HG02884 (cell line): ENCODE results near the gene DOCK3.
"Not testable (repeated sequence)": the region's sequence is repeated elsewhere in the genome, so short reads cannot be mapped to it uniquely, and the experiment has no call there.

Source experiments
- ATAC-seq: cut with Tn5 transposase; IDR thresholded peaks from one replicate; pipeline ENCODE4 v1.9.1; 2021; ENCODE audit warnings: mild to moderate bottlenecking, moderate library complexity; ENCODE audit not compliant: unreplicated experiment

The DOCK3 gene

DNA sequence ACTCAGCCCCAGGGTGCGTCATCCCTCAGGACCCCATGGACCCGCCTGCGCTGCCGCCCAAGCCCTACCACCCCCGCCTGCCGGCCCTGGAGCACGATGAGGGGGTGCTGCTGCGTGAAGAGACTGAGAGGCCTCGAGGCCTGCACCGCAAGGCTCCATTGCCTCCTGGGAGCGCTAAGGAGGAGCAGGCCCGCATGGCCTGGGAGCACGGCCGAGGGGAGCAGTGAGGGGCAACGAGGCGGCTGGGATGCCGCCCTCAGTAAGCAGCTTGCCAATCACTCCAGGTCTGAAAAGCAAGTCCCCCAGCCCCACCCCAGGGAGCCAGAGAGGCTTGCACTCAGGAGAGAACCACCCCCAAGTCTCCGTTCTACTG is 706.6 kb downstream of the DOCK3 start:
- ATAC-seq = no peak

DNA sequence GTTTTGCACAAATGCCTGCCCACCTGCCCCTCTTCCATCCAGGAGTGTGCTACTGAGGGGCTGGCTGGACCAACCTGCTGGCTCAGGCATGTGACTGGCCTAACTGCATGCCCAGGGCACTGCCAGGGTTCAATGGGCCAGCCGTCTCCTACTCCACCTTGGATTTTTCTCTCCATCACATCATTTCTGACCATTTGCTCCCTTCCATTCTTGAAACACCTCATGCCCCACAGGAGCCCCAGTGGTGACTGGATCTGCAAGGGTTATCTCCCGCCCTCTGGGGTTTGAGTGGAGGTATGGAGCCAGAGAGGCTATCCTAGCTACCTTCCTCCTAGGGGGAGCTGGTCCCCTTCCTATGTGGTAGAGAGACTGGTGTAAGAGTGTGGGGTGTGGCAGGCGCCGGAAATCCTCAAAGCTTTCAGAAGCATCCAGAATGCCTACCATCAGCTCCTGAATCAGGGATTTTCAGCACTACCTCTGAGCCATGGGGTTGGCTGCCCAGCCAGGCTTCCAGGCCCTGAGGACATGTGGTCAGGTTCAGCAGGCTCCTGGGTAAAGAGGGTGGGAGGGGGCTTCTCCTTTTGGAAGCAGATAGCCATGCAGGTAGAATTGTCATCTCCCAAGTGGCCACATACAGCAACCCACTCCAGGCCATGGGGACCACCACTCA is 707.5 kb downstream of the DOCK3 start:
- ATAC-seq = no peak

DNA sequence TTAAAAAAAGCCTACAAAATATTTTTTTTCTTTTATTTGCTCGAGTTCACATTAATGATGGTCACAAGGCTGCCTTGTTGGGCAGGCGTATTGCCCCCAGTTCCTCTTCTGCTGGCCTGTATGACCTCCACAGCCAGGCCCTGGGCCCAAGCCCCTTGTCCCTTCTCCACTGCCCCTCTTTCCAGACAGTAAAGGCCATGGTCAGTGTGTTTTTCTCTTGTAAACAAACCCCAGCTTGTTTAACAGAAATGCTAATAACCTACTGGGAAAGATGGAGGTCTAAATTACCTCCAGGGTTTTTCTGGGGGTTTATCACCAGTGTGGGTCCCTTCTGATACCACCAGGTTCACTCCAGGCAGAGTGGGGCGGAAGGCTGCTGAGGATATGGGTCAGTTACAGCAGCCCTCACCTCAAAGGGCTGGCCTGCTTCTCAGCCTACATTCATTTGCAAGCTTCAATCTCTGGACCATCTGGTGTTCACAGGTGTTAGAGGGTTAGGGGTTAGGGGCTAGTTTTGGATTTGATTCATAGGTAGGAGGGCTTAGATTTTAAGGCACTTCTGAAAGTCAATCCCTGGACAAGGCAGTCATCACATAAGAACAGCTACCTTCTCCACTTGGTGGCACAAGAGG is 708.3 kb downstream of the DOCK3 start:
- ATAC-seq = no peak

DNA sequence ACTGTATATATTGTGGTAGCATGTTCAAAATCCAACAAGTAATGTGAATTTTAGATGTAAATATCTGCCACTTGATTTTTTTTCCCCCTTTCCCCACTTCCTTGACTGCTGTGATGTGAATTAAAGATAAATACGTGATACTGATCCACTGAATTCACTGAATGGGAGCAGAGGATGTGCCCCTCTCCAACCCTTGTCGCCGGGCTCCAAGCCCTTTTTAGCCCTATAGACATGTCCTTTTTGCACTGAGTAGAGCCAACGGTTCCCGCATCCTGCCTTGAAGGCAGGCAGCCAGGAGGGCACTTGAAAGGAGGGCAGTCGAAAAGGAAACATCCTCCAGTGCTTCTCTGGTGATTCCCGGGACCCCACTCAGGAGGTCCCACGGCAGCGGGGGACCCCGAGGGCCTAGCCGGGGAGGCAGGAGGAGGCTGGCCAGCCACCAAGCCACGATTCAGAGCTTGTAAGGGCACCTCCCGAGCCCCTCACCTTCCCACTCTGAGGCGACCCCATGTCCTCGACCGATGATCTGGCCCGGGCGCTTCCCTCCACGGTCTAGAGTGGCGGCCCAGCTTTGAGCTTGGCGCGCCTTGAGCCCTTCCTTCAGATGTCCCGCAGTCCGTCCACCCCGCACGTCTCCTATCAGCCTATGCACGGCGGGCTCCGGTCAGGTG is 709.5 kb downstream of the DOCK3 start:
- peak; percentile 8 for ATAC-seq

DNA sequence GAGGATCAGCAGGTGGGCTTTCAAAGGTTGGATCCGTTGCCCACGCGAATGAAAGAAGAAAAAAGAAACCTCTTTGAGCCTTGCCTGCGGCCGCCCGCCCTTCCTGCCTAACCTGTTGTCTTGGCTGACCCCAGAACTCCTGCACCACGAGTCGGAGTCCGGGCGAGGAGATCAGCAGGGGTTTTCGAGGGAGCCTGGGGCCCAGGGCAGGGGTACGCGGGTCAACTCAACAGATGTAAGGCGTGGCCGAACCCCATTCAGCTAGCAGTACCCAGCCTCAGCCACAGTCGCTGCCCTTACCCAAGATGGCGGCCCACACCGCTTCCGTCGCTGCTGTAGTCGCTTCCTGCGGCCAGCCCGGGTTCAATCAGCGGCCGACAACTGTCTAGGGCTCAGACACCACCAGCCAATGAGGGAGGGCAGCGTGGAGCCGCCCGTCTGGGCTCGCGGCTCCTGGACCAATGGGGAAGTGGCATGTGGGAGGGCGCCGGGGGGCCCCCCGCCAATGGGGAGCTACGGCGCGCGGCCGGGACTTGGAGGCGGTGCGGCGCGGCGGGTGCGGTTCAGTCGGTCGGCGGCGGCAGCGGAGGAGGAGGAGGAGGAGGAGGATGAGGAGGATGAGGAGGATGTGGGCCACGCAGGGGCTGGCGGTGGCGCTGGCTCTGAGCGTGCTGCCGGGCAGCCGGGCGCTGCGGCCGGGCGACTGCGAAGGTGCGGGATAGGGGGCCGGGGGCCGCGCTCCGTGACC is 710.2 kb downstream of the DOCK3 start, which contains the start of gene MANF:
Gene MANF (plus strand): TSS at position 566 of the 748 bp plus-strand sequence. CDS start 52 bp downstream, at position 618.
- peak; percentile 96 for ATAC-seq

DNA sequence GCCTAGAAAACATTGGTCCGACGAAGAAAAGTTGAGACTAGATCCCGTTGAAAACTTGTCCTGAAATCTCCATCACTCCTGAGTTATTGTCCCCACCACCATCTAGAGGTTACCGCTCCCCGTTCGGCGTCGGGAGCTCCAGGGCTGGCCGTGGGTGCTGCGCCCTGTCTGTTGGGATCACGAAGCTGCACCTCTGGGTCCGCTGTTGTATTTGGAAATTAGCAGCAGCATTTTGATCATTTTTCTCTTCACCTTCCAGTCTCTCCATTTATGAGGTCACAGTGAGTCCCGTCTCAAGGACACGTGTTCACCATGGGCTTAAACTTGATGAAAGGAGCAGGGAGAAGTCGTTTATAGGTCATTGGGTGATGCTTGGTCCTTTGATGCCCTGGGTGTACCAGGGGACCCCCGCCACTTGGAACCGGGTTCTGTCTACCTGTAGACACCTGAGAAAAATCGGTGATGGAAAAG is 710.9 kb downstream of the DOCK3 start:
- no peak for ATAC-seq

DNA sequence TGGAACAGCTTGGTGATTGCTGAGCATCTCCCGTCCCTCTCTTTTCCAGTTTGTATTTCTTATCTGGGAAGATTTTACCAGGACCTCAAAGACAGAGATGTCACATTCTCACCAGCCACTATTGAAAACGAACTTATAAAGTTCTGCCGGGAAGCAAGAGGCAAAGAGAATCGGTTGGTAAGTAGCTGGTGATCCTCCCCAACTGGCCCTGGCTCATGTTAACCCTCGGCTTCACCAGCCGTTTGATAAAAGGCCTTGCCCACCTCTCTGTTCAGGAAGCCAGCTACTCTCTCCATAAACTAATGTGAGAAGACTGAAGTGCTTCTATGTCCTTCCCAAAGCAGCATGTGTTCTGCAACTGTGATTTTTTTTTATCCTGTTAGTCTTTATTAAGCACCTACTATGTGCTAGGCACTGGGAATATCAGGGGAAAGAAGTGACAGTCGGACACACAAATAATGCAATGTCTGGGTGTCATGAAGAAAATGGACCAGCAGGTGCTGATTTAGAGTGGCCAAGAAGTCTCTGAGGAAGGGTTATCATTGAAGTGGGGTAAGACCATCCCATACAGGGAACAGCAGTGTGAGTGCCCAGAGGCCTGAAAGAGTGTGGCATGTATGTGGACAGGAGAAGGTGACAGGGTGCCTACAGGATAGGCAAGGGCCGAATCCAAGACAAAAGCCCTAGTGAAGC is 711.6 kb downstream of the DOCK3 start:
- ATAC-seq = no peak

DNA sequence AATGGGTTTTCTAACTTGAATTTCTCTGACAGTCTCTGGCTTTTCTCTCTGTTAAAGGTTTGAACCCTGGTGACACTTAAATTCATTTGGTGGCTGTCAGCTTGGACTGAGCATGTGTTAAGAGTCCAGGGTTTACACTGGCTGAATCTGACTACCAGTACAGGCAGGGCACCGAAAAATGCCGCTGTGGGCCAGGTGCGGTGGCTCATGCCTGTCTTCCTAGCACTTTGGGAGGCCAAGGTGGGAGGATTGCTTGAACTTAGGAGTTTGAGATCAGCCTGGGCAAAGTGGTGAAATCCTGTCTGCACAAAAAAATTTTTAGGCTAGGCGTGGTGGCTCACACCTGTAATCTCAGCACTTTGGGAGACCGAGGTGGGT is 712.1 kb downstream of the DOCK3 start:
- no peak for ATAC-seq

DNA sequence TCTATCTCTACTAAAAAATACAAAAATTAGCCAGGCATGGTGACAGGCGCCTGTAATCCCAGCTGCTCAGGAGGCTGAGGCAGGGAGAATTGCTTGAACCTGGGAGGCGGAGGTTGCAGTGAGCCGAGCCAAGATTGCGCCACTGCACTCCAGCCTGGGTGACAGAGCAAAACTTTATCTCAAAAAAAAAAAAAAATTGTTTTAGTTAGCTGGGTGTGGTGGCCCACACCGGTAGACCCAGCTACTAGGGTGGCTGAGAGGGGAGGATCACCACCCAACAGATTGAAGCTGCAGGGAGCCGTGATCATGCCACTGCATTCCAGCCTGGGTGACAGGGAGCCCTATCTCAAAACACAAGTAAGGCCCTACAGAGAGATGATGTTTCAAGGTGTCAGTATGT is 712.6 kb downstream of the DOCK3 start:
- not testable (repeated sequence) for ATAC-seq

DNA sequence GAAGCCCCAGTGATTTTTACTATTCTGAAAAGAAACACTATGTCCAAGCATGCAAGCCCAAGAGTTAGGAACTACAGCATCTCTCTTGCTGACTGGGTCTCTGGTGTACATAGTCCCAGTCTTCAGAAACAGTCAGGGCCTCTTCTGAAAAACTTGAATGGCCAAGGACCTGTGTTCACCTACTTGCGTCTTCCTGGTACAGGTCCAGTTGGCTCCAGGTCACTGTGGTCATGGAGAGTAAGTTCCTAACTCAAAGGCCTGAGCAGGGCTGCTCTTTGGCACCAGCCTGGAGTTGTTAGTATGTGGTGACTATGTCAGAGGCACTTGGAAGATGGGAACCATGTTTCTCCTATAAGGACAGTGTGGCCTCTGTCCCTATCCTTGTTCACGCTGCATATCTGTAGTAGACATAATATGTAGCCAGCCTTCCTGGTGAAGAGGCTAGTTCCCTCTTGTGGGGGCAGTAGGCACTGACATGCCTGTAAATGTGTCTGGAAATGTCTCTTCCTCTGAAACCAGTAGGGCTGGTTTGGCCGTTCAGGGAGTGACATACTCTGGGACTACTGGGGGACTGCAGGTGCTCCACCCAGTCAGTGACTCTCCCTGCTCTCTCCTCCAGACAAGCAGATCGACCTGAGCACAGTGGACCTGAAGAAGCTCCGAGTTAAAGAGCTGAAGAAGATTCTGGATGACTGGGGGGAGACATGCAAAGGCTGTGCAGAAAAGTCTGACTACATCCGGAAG is 713.7 kb downstream of the DOCK3 start:
- ATAC-seq = no peak

DNA sequence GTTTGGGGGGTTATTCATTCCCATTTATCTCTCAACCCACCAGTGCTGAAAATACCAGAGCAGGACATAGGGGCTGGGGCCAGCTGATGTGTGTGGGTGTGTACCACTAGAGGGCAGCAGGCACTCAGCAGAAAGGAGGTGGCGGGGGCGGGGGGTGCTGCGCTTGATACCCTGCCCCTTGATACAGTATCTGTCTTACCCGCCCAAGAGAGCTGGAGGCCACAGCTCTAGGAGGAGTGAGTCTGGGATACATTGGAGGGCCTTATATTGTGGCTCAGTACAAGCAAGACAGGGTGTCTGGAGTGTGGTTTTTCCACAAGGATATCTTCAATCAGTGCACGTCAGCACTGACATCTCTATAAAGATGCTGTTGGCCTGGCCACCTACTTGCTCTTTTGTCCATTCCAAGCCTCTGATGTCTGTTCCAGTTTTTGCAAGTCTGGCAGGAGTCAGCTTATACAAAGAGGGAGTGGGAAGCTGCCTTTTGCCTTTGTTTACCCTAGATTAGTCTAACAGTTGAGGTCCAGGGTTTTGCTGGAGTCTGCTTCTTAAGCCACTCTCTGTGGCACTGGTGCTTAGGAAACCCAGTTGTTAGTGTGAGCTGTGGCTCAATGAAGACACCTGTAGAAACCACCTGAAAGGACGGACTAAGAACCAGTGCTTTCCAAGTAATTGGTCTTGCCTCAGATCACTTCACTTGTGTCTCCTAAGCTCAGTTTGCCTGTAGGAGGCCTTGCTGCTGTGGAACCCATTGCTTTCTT is 714.9 kb downstream of the DOCK3 start:
- ATAC-seq = no peak

DNA sequence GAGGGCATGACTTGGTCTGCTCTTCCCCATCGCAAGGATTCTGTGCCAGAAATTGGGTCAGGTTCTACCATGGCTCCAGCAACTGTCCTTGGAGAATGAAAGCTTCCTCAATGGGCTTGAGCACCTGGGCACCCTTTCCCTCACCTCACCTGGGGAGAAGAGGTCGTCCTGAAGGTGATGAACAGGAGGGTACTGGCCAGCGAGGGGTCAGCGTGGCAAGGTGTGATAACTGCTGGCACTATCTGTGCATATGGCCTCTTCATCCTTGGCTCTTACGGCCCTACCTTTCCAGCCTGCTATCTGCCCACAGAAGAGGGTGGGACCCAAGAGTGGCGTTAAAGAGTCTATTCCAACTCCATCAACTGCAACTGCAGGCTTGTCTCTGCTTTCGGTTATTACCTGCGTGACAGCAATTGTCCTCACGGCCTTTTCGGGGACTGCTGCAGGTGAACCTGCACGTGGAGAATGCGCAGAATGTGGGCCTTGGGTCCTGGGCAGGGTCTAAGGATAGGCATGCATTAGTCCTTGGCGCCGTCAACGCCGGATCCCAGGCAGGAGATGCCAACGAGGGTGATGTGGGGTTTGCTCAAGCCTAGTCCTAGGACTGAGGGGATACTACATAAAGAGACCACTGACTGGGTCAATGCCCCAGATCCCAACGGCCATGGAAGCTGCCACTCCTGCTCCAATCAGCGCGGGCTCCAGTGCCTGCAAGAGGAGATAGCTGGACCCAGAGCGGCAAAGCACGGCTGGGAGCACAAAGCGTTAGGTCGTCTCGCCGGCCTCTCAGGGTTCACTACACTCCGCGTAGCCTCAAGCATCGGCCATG is 715.7 kb downstream of the DOCK3 start:
- peak; percentile 7 for ATAC-seq

DNA sequence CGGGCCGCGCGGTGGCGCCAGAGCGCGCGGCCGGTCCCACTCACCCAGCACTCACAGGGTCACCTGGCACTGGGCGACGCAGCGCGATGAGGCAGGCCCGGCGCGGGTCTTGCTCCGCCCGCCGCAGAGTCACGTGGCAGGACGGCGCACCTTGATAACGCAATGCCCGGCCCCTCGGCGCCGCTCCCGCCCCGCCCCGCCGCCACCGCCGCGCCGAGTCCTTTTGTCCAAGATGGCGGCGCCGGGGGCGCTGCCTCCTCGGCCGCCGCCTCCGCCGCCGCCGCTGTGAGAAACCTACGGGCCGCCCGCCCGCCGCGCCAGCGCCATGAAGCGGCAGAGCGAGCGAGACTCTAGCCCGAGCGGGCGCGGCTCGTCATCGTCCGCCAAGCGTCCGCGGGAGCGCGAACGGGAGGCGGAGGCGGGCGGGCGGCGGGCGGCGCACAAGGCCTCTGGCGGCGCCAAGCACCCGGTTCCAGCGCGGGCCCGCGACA is 716.4 kb downstream of the DOCK3 start, which contains the start of gene RBM15B:
Gene RBM15B (plus strand): TSS at position 211 of the 491 bp plus-strand sequence. CDS start 115 bp downstream, at position 326.
- ATAC-seq = peak; percentile 96

DNA sequence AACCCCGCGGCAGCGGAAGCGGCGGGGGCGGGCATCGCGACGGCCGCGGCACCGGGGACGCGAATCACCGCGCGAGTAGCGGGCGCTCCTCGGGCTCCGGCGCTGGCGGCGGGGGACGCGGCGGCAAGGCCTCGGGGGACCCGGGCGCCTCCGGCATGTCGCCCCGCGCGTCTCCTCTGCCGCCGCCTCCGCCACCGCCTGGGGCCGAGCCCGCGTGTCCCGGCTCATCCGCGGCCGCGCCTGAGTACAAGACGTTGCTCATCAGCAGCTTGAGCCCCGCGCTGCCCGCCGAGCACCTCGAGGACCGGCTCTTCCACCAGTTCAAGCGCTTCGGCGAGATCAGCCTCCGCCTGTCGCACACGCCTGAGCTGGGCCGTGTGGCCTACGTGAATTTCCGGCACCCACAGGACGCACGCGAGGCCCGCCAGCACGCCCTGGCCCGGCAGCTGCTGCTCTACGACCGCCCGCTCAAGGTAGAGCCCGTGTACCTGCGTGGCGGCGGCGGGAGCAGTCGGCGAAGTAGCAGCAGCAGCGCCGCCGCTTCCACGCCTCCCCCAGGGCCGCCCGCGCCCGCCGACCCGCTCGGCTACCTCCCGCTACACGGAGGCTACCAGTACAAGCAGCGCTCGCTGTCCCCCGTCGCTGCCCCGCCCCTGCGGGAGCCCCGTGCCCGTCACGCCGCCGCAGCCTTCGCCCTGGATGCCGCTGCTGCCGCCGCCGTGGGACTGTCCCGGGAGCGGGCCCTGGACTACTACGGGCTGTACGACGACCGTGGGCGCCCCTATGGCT is 717.0 kb downstream of the DOCK3 start:
- peak; percentile 7 for ATAC-seq

DNA sequence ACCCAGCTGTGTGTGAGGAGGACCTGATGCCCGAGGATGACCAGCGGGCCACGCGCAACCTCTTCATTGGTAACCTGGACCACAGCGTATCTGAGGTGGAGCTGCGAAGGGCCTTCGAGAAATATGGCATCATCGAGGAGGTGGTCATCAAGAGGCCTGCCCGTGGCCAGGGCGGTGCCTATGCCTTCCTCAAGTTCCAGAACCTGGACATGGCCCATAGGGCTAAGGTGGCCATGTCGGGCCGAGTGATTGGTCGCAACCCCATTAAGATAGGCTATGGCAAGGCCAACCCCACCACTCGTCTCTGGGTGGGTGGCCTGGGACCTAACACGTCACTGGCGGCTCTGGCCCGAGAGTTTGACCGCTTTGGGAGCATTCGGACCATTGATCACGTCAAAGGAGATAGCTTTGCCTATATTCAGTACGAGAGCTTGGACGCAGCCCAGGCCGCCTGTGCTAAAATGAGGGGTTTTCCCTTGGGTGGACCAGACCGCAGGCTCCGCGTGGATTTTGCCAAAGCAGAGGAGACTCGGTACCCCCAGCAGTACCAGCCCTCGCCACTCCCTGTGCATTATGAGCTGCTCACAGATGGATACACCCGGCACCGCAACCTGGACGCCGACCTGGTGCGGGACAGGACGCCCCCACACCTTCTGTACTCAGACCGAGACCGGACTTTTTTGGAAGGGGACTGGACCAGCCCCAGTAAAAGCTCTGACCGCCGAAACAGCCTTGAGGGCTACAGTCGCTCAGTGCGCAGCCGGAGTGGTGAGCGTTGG is 717.8 kb downstream of the DOCK3 start:
- ATAC-seq = no peak

DNA sequence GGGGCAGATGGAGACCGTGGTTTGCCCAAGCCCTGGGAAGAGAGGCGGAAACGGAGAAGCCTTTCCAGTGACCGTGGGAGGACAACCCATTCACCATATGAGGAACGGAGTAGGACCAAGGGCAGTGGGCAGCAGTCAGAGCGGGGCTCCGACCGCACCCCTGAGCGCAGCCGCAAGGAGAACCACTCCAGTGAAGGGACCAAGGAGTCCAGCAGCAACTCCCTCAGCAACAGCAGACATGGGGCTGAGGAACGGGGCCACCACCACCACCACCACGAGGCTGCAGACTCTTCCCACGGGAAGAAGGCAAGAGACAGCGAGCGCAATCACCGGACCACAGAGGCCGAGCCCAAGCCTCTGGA is 718.4 kb downstream of the DOCK3 start:
- no peak for ATAC-seq

DNA sequence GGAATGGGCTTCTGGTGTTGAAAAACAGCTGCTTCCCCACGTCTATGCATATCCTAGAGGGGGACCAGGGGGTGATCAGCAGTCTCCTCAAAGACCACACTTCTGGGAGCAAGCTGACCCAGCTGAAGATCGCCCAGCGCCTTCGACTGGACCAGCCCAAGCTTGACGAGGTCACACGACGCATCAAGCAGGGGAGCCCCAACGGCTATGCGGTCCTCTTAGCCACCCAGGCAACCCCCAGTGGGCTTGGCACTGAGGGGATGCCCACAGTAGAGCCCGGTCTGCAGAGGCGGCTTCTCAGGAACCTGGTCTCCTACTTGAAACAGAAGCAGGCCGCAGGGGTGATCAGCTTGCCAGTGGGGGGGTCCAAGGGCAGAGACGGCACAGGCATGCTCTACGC is 718.8 kb downstream of the DOCK3 start:
- ATAC-seq = no peak
